HL-60 (cell line): ENCODE results near the gene ITCH.

ENCODE experiments used
- CTCF ChIP-seq: IDR thresholded peaks from one replicate; pipeline ENCODE4 v1.5.1; 2011; ENCODE audit warnings: low read length, control low read depth, inconsistent platforms; ENCODE audit not compliant: insufficient read depth
- REST ChIP-seq: IDR thresholded peaks from 2 replicates; pipeline ENCODE4 v1.6.1; 2012; ENCODE audit warnings: low read depth; ENCODE audit not compliant: insufficient replicate concordance

DNA sequence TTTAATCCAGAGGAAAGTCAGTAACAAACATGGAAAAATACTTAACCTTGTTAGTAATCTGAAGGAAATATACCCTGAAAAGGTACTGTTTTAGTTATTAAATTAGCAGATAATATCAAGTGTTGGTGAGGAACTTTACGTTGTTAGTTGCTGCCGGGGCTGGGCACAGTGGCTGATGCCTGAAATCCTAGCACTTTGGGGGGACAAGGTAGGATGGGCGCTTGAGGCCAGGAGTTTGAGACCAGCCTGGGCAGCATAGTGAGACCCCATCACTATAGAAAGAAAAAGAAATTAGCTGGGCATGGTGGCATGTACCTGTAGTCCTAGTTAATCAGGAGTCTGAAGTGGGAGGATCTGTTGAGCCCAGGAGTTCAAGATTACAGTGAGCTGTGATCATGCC is 80.5 kb downstream of the ITCH start:
- no peak for TF ChIP-seq CTCF
- TF ChIP-seq REST: no peak
